ENCODE data around the gene EYA2. TPM values are rescaled to one million over a fixed set of nuclear protein-coding genes. Genes with fewer than 3 reads are reported as not detected.

Gene EYA2
- total RNA-seq, 1 donor = not detected

- no peak overlapping the region for H3K4me3 ChIP-seq (ENCODE audit: low read depth, low read length)
- TF ChIP-seq CTCF (IDR thresholded peaks at IDR 0.05; ENCODE audit: insufficient read depth, low read depth, low read length) = no peak
- no peak for DNase-seq (ENCODE audit: low read depth)
Observed at GRCh38 chr20:47036091-47036870, 141.6 kb downstream of the EYA2 start.

- DNase-seq (ENCODE audit: low read depth) = no peak
- TF ChIP-seq CTCF (IDR thresholded peaks at IDR 0.05; ENCODE audit: insufficient read depth, low read depth, low read length) = no peak
- H3K4me3 ChIP-seq (ENCODE audit: low read depth, low read length) = no peak overlapping the region
Observed at GRCh38 chr20:47038566-47039560, 144.2 kb downstream of the EYA2 start.

GRCh38 chr20:47040506-47041125, 146.0 kb downstream of the EYA2 start:
- DNase-seq (ENCODE audit: low read depth) = no peak
- H3K4me3 ChIP-seq (ENCODE audit: low read depth, low read length) = no peak overlapping the region
- TF ChIP-seq CTCF (IDR thresholded peaks at IDR 0.05; ENCODE audit: insufficient read depth, low read depth, low read length) = no peak

- DNase-seq (ENCODE audit: low read depth) = no peak
- H3K4me3 ChIP-seq (ENCODE audit: low read depth, low read length) = no peak overlapping the region
- TF ChIP-seq CTCF (IDR thresholded peaks at IDR 0.05; ENCODE audit: insufficient read depth, low read depth, low read length) = no peak
Observed at GRCh38 chr20:47041396-47041899, 146.8 kb downstream of the EYA2 start.

- no peak for DNase-seq (ENCODE audit: low read depth)
- H3K4me3 ChIP-seq (ENCODE audit: low read depth, low read length) = no peak overlapping the region
- no peak for TF ChIP-seq CTCF (IDR thresholded peaks at IDR 0.05; ENCODE audit: insufficient read depth, low read depth, low read length)
Observed at GRCh38 chr20:47042464-47042863, 147.8 kb downstream of the EYA2 start.

GRCh38 chr20:47043086-47043485, 148.4 kb downstream of the EYA2 start:
- no peak for TF ChIP-seq CTCF (IDR thresholded peaks at IDR 0.05; ENCODE audit: insufficient read depth, low read depth, low read length)
- no peak for DNase-seq (ENCODE audit: low read depth)
- no peak overlapping the region for H3K4me3 ChIP-seq (ENCODE audit: low read depth, low read length)
